LNCaP clone FGC (cell line): ENCODE results near the gene XRCC2.

Source experiments
- DNase-seq: peaks from one replicate; pipeline ENCODE4 v3.0.0-alpha.2; 2011; ENCODE audit warnings: low read depth
- H3K4me3 ChIP-seq: 2 replicates; pipeline ENCODE4 v1.5.1; 2011; ENCODE audit warnings: mild to moderate bottlenecking, low read depth, low read length, control low read depth
- TF ChIP-seq, protein P1 (sequence below): IDR thresholded peaks from 2 replicates; pipeline ENCODE4 v1.5.1; 2012; ENCODE audit warnings: mild to moderate bottlenecking; ENCODE audit not compliant: control insufficient read depth, insufficient read depth; ENCODE audit errors: extremely low read depth

Gene XRCC2

GRCh38 chr7:152615031-152615741 lies 60.8 kb downstream of the XRCC2 start:
- TF ChIP-seq, protein P1, sequence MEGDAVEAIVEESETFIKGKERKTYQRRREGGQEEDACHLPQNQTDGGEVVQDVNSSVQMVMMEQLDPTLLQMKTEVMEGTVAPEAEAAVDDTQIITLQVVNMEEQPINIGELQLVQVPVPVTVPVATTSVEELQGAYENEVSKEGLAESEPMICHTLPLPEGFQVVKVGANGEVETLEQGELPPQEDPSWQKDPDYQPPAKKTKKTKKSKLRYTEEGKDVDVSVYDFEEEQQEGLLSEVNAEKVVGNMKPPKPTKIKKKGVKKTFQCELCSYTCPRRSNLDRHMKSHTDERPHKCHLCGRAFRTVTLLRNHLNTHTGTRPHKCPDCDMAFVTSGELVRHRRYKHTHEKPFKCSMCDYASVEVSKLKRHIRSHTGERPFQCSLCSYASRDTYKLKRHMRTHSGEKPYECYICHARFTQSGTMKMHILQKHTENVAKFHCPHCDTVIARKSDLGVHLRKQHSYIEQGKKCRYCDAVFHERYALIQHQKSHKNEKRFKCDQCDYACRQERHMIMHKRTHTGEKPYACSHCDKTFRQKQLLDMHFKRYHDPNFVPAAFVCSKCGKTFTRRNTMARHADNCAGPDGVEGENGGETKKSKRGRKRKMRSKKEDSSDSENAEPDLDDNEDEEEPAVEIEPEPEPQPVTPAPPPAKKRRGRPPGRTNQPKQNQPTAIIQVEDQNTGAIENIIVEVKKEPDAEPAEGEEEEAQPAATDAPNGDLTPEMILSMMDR = no peak
- H3K4me3 ChIP-seq = no peak overlapping the region
- no peak for DNase-seq

DNA sequence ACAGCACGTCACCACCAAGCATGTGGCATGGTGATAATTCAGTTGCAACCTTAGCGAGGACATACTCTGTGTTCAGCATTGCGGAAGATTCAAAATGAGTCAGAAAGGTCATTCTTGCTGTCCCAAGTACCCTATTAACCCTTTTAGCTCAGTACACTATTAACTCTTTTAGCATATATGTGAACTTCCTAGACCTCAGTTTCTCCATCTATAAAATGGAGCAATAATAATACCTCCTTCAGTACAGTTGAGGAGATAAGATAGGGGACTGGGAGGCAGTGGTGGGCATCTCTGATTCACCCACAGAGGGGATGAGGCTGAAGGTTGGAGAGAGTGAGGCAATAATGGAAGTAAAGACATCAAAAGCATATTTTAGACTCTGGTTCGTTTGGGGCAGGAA lies 67.3 kb downstream of the XRCC2 start:
- TF ChIP-seq, protein P1 = no peak
- no peak overlapping the region for H3K4me3 ChIP-seq
- no peak for DNase-seq

DNA sequence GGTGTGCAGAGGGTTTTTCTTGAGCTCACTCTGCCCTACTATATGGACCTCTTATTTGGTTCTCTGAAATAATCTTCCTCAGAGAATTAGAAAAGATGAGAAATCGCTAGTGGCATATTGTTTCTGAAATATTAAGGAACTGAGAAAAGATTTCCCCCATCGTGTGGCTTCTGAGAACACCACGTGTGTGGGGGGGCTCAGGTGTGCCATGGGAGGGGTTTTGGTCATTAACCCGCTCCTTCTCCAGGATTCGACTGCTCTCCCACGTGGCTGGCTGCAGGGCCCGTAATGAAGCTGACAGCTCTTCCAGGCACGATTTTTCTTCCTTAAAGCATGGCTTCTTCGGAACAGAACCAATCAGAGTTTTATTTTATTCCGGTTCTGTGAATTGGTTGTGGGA lies 67.7 kb downstream of the XRCC2 start:
- no peak for DNase-seq
- no peak overlapping the region for H3K4me3 ChIP-seq
- TF ChIP-seq, protein P1 = no peak

DNA sequence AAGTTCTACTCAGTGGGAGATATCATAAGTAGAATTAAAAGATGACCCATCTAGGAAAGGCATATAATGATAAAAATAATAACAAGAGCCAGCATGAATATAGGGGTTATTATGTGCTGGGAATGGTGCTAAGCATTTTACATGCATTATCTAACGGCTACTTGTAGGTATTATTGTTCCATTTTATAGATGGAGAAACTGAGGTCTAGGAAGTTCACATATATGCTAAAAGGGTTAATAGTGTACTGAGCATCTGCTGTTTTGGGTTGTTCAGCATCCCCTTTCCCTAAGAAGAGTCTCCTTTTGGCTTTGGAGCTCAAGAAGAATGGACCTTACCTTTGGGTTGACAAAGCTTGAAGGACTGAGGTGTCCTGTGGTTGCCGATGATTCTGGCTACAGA lies 68.9 kb downstream of the XRCC2 start:
- DNase-seq = no peak
- TF ChIP-seq, protein P1 = no peak
- no peak overlapping the region for H3K4me3 ChIP-seq

GRCh38 chr7:152602962-152603361 lies 73.0 kb downstream of the XRCC2 start:
- TF ChIP-seq, protein P1 = no peak
- DNase-seq = no peak
- no peak overlapping the region for H3K4me3 ChIP-seq

DNA sequence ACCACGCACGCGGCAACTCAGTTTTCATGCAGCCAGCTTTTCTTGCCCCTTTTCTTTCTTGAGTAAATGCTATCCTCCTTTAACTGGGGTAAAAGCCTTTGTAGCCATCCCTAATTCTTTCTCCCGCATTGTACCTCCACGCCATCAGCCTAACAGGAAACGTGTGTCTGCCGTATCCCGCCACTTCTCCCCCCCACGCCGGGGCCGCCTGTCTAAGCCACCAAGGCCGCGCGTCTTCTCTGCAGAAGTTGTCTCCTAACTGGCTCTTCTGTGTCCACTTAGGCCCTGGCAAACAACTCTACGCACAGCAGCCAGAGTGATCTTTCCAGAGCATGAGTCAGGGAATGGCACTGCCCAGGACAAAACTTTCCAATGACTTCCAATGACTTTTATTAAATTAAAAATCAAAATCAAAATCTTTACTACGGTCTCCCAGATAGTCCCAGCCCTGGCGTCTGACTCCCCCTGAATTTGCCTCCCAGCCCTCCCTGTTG lies 74.6 kb downstream of the XRCC2 start:
- TF ChIP-seq, protein P1 = no peak
- no peak overlapping the region for H3K4me3 ChIP-seq
- DNase-seq = no peak

GRCh38 chr7:152600266-152600665 lies 75.7 kb downstream of the XRCC2 start:
- no peak for DNase-seq
- H3K4me3 ChIP-seq = no peak overlapping the region
- TF ChIP-seq, protein P1 = no peak
